Caco-2 (cell line): ENCODE measurements around the gene PXK. TPM values are rescaled to one million over a fixed set of nuclear protein-coding genes. Genes with fewer than 3 reads are reported as not detected.

ENCODE experiments used
- BruUV-seq: library from RNA; stranded (reverse); fragments of 400-500 nt; replicated peaks from 2 replicates; lab custom pipeline; 2021; lab: Mats Ljungman, UMichigan
- CTCF ChIA-PET: fragments of 300-600 bp; sonication (Branson Sonifier 250); formaldehyde crosslinking; loops from one replicate; lab custom pipeline; 2022; ENCODE audit warnings: antibody characterized with exemption; lab: Charles Lee
- POLR2A ChIA-PET: fragments of 300-600 bp; sonication (Branson Sonifier 250); formaldehyde crosslinking; loops from one replicate; lab custom pipeline; 2022; ENCODE audit warnings: antibody characterized with exemption; lab: Charles Lee
- DNase-seq, 2 experiments: peaks; one replicate each; pipeline versions ENCODE4 v3.0.0 to v3.0.0-alpha.2; 2020 to 2022
- H3K27me3 ChIP-seq: replicated peaks from 2 replicates; pipeline ENCODE4 v1.6.0; 2011; ENCODE audit warnings: low read length; ENCODE audit not compliant: control insufficient read depth, insufficient read depth
- H3K36me3 ChIP-seq: 2 replicates; pipeline ENCODE4 v1.5.1; 2011; ENCODE audit warnings: low read length; ENCODE audit not compliant: control insufficient read depth, insufficient read depth
- H3K4me1 ChIP-seq: fragments of 250-450 bp; sonication (Bioruptor Pico); 2 replicates; pipeline ENCODE4 v1.5.1; 2020; ENCODE audit warnings: mild to moderate bottlenecking
- H3K4me3 ChIP-seq: 2 replicates; pipeline ENCODE4 v1.5.1; 2011; ENCODE audit warnings: low read depth, mild to moderate bottlenecking, control low read depth, low read length
- H3K9me3 ChIP-seq: fragments of 250-450 bp; sonication (Bioruptor Pico); 2 replicates; pipeline ENCODE4 v1.5.1; 2020; ENCODE audit warnings: mild to moderate bottlenecking, moderate library complexity
- H3K27ac Mint-ChIP-seq: one replicate; pipeline ENCODE4 v1.8.0; 2022; ENCODE audit warnings: mixed read lengths; ENCODE audit not compliant: unreplicated experiment
- H3K27me3 Mint-ChIP-seq: one replicate; pipeline ENCODE4 v1.8.0; 2022; ENCODE audit warnings: mixed read lengths; ENCODE audit not compliant: insufficient read depth, unreplicated experiment
- H3K36me3 Mint-ChIP-seq: one replicate; pipeline ENCODE4 v1.8.0; 2022; ENCODE audit warnings: mild to moderate bottlenecking, mixed read lengths; ENCODE audit not compliant: insufficient read depth, unreplicated experiment
- H3K4me1 Mint-ChIP-seq: one replicate; pipeline ENCODE4 v1.8.0; 2022; ENCODE audit warnings: low read depth, mixed read lengths; ENCODE audit not compliant: unreplicated experiment
- H3K4me3 Mint-ChIP-seq: one replicate; pipeline ENCODE4 v1.8.0; 2022; ENCODE audit warnings: mild to moderate bottlenecking, moderate library complexity, mixed read lengths; ENCODE audit not compliant: unreplicated experiment
- H3K9me3 Mint-ChIP-seq: one replicate; pipeline ENCODE4 v1.8.0; 2022; ENCODE audit warnings: mixed read lengths; ENCODE audit not compliant: unreplicated experiment
- CTCF ChIP-seq, 2 experiments: fragments of 200-600 bp in 1 of 2; IDR thresholded peaks; 1 replicate in 1 of 2; 2 replicates in 1 of 2; pipeline versions ENCODE4 v1.5.1 to v1.8.0; 2011 to 2022; ENCODE audit warnings: antibody characterized with exemption in 1 of 2, control low read depth in 1 of 2, inconsistent platforms in 1 of 2, low read depth in 1 of 2, low read length in 1 of 2, mild to moderate bottlenecking in 1 of 2, moderate library complexity in 1 of 2; ENCODE audit not compliant: insufficient read depth in 1 of 2, severe bottlenecking in 1 of 2, unreplicated experiment in 1 of 2
- intact Hi-C: fragments of 100-400 bp; cut with micrococcal nuclease; formaldehyde crosslinking; loops from one replicate; pipeline ENCODE4 v1.10.0; 2022; ENCODE audit not compliant: unreplicated experiment
- total RNA-seq: library from RNA; stranded (reverse); gene quantifications from 2 replicates; pipeline ENCODE4 v1.2.3, GENCODE V29; 2022

The PXK gene
- total RNA-seq, 1 experiment from 2014 or later: 9.1 TPM

- no peak overlapping the region for H3K27ac Mint-ChIP-seq
- Histone ChIP-seq H3K9me3 (no peaks in the 10 kb centered on the region), H3K4me3 (no peak overlapping the region), H3K4me1 (peaks cover 13% of the 10 kb centered on the region), H3K27me3 (no peaks in the 10 kb centered on the region), H3K36me3 (no peaks in the 10 kb centered on the region)
- peaks cover 20% of the 10 kb centered on the region for H3K4me1 Mint-ChIP-seq
- H3K4me3 Mint-ChIP-seq: no peak overlapping the region
- intact Hi-C loops: no loop called here
- CTCF ChIA-PET: no interaction called here
- DNase-seq: no peak
- H3K9me3 Mint-ChIP-seq: no peaks in the 10 kb centered on the region
- no peaks in the 10 kb centered on the region for H3K36me3 Mint-ChIP-seq
- TF ChIP-seq CTCF (IDR thresholded peaks at IDR 0.05; ENCODE audit: insufficient read depth in 1 of 2, low read depth in 1 of 2, low read length in 1 of 2, severe bottlenecking in 1 of 2, unreplicated experiment in 1 of 2): no peak
- no TSS peak for BruUV-seq
- no peaks in the 10 kb centered on the region for H3K27me3 Mint-ChIP-seq
- POLR2A ChIA-PET: no interaction called here
These were observed 45.1 kb downstream of the PXK start for GRCh38 chr3:58377750-58378149.

DNA sequence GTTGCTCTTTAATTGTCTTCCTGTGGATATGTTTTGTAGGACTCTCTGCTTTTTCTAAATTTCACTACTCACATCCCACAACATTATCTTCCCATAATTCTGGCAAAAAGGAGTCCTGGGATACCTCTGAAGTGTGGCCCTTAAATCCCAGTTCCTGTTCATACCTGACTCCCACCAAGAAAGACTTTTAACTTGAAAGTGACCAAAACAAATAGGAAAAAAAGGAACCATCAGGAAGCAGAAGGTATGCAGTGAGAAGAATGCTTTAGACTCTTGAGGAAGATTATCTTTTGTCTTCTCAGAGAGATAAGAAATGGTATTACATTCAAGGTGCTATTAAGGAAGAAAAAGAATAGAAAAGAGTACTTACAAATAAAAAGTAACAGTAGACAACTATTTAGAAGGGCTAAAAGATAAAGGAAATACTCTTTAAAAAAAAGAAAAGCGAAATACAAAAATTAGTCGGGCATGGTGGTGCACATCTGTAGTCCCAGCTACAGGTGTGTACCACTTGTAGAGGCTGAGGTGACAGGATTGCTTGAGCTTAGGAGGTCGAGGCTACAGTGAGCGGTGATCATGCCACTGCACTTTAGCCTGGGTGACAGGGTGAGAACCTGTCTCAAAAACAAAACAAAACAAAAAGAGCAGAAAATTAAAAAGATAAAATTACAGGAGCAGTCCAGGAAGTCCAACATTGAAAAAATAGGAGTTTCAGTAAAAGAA lies 46.8 kb downstream of the PXK start:
- Histone ChIP-seq H3K27me3 (no peaks in the 10 kb centered on the region), H3K36me3 (no peaks in the 10 kb centered on the region), H3K4me3 (no peak overlapping the region), H3K4me1 (peaks cover 13% of the 10 kb centered on the region), H3K9me3 (no peaks in the 10 kb centered on the region)
- TF ChIP-seq CTCF (IDR thresholded peaks at IDR 0.05; ENCODE audit: insufficient read depth in 1 of 2, low read depth in 1 of 2, low read length in 1 of 2, severe bottlenecking in 1 of 2, unreplicated experiment in 1 of 2): no peak
- H3K4me3 Mint-ChIP-seq: peak overlapping the region; percentile 7
- ChIA-PET POLR2A (interaction anchor here (0.7 kb wide), 1 partner anchor 44 kb away, joined by 6 read pairs; no protein-coding TSS in a partner anchor), CTCF (no interaction called here)
- DNase-seq: no peak
- no TSS peak for BruUV-seq
- H3K36me3 Mint-ChIP-seq: no peaks in the 10 kb centered on the region
- peaks cover 20% of the 10 kb centered on the region for H3K4me1 Mint-ChIP-seq
- intact Hi-C loops: no loop called here
- H3K27me3 Mint-ChIP-seq: no peaks in the 10 kb centered on the region
- H3K27ac Mint-ChIP-seq: peak overlapping the region; percentile 16
- H3K9me3 Mint-ChIP-seq: no peaks in the 10 kb centered on the region

- POLR2A ChIA-PET: no interaction called here
- no peak overlapping the region for H3K4me3 ChIP-seq
- H3K4me1 ChIP-seq: peaks cover 13% of the 10 kb centered on the region
- no peak for DNase-seq
- no peaks in the 10 kb centered on the region for H3K36me3 Mint-ChIP-seq
- H3K27ac Mint-ChIP-seq: no peak overlapping the region
- TF ChIP-seq CTCF (IDR thresholded peaks at IDR 0.05; ENCODE audit: insufficient read depth in 1 of 2, low read depth in 1 of 2, low read length in 1 of 2, severe bottlenecking in 1 of 2, unreplicated experiment in 1 of 2): no peak
- no TSS peak for BruUV-seq
- H3K4me3 Mint-ChIP-seq: no peak overlapping the region
- H3K9me3 ChIP-seq: no peaks in the 10 kb centered on the region
- peaks cover 13% of the 10 kb centered on the region for H3K4me1 Mint-ChIP-seq
- no peaks in the 10 kb centered on the region for H3K36me3 ChIP-seq
- no peaks in the 10 kb centered on the region for H3K9me3 Mint-ChIP-seq
- no peaks in the 10 kb centered on the region for H3K27me3 Mint-ChIP-seq
- H3K27me3 ChIP-seq: no peaks in the 10 kb centered on the region
- CTCF ChIA-PET: no interaction called here
- intact Hi-C loops: no loop called here
These were observed 50.8 kb downstream of the PXK start for GRCh38 chr3:58383476-58383875.
